ENCODE measurements around the gene NGEF. TPM values are rescaled to one million over a fixed set of nuclear protein-coding genes. Genes with fewer than 3 reads are reported as not detected.

NGEF gene
- total RNA-seq, 2 experiments from 2014 or later: 0.63 TPM; not detected in 1

DNA sequence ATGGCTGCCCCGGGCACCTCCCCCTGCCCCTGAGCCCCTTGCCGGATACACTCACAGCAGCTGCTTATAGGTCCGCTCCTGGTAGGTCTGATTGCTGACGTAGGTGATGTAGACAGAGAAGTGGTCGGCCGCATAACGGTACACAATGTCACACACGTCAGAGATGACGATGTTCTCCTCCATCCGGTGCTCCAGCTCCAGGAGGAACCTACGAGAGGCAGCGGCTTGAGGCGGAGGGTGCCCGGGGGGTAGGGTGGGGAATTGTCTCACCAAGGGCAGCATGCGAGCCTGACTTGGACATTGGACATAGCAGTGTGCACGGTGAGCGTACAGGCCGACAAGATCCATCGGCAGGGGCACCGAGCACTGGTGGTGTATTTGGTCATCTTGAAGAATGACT lies 120.2 kb downstream of the NGEF start:
- Mint-ChIP-seq H3K4me1 (ENCODE audit: low read depth) (peaks cover 6% of the 10 kb centered on the region), H3K4me3 (no peak overlapping the region), H3K27me3 (peaks cover 11% of the 10 kb centered on the region), H3K36me3 (ENCODE audit: low read depth) (no peaks in the 10 kb centered on the region), H3K27ac (no peak overlapping the region), H3K9me3 (no peaks in the 10 kb centered on the region)
- DNase-seq: no peak
- intact Hi-C loops (cut with micrococcal nuclease): no loop called here
- ChIA-PET CTCF (no interaction called here), POLR2A (interaction anchor here (0.6 kb wide), 1 partner anchor 397 kb away, joined by 3 read pairs; no protein-coding TSS in a partner anchor)
- no peak for TF ChIP-seq CTCF (IDR thresholded peaks at IDR 0.05)
- no peak for ATAC-seq

DNA sequence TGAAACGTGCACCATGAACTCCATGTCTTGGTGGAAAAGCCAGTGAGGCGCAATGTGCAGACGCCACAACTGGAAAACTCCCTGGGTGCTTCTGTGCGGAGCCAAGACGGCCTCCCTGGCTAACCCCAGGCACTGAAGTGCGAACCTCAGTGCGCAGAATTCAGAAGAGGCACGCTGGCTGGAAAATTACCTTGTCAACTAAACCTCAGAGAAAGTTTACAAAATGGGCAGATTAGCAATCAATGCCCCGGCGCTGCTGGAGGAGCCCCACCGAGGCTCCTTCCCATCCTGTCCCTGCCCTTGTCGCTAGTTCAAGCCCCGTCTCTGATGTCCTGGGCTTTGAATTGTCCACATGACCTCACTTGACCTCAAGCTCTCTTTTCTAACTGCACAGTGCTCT lies 120.8 kb downstream of the NGEF start:
- no peaks in the 10 kb centered on the region for H3K9me3 Mint-ChIP-seq
- H3K4me3 Mint-ChIP-seq: no peak overlapping the region
- H3K27ac Mint-ChIP-seq: no peak overlapping the region
- intact Hi-C loops (cut with micrococcal nuclease): no loop called here
- no peak for DNase-seq
- H3K27me3 Mint-ChIP-seq: peaks cover 11% of the 10 kb centered on the region
- peaks cover 4% of the 10 kb centered on the region for H3K4me1 Mint-ChIP-seq (ENCODE audit: low read depth)
- POLR2A ChIA-PET: no interaction called here
- CTCF ChIA-PET: no interaction called here
- no peak for ATAC-seq
- no peak for TF ChIP-seq CTCF (IDR thresholded peaks at IDR 0.05)
- no peaks in the 10 kb centered on the region for H3K36me3 Mint-ChIP-seq (ENCODE audit: low read depth)

DNA sequence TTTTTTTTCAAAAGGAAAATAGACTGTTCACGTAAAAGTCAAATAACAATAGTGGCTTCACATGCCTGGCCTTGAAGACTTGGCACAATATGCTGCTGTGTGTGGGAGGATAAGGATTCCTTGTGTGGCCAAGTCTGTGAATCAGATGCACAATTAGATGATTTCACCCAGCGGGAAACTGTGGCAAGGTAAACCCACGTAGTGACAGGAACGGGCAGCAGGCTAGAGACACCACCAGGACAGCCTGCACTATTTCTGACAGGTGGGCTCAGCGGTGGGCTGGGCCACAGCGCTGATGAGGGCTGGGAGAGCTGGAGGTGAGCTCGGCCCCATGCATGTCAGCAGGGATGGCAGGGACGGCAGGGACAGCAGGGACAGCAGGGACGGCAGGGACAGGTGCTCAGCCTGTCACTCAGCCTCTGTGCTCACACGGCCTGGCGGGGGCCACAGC lies 121.4 kb downstream of the NGEF start:
- no peak for TF ChIP-seq CTCF (IDR thresholded peaks at IDR 0.05)
- ChIA-PET CTCF (no interaction called here), POLR2A (no interaction called here)
- DNase-seq (no peak), ATAC-seq (no peak)
- peaks cover 11% of the 10 kb centered on the region for H3K27me3 Mint-ChIP-seq
- intact Hi-C loops (cut with micrococcal nuclease): no loop called here
- H3K27ac Mint-ChIP-seq: no peak overlapping the region
- H3K4me3 Mint-ChIP-seq: no peak overlapping the region
- H3K4me1 Mint-ChIP-seq (ENCODE audit: low read depth): peaks cover 3% of the 10 kb centered on the region
- H3K9me3 Mint-ChIP-seq: no peaks in the 10 kb centered on the region
- no peaks in the 10 kb centered on the region for H3K36me3 Mint-ChIP-seq (ENCODE audit: low read depth)

- TF ChIP-seq CTCF (IDR thresholded peaks at IDR 0.05): no peak
- Mint-ChIP-seq H3K4me3 (no peak overlapping the region), H3K27ac (no peak overlapping the region), H3K36me3 (ENCODE audit: low read depth) (no peaks in the 10 kb centered on the region), H3K27me3 (peaks cover 11% of the 10 kb centered on the region), H3K9me3 (no peaks in the 10 kb centered on the region), H3K4me1 (ENCODE audit: low read depth) (peaks cover under 1% of the 10 kb centered on the region)
- ATAC-seq: no peak
- ChIA-PET CTCF (interaction anchor here (1.0 kb wide), 1 partner anchor 162 kb away, joined by 3 read pairs; no protein-coding TSS in a partner anchor), POLR2A (no interaction called here)
- intact Hi-C loops (cut with micrococcal nuclease): no loop called here
- no peak for DNase-seq
Observed at GRCh38 chr2:232890896-232891601, 122.0 kb downstream of the NGEF start.

DNA sequence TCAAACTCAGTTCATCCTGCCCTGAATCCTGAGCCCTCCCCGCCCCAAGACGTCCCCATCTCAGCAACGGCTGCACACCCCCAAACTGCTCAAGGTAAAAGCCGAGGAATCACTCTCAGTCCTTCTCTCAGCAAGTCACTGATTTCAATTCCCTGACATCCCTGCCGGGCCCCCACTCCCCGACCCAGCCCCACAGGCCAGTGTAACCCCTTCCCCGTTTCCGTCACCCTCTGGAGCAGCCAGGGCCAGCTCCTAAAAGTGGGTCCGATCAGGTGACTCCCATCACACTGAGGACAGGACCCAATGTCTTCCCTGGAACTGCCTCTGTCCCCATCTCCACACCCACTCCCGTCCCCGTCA lies 122.5 kb downstream of the NGEF start:
- ATAC-seq: no peak

More for the DNA sequence above, 122.5 kb downstream of the NGEF start:
- ChIA-PET CTCF (interaction anchor here (1.0 kb wide), 1 partner anchor 163 kb away, joined by 3 read pairs; no protein-coding TSS in a partner anchor), POLR2A (no interaction called here)
- DNase-seq: no peak
- Mint-ChIP-seq H3K27ac (no peak overlapping the region), H3K4me3 (no peak overlapping the region), H3K27me3 (peaks cover 11% of the 10 kb centered on the region), H3K36me3 (ENCODE audit: low read depth) (no peaks in the 10 kb centered on the region), H3K9me3 (no peaks in the 10 kb centered on the region), H3K4me1 (ENCODE audit: low read depth) (no peaks in the 10 kb centered on the region)
- TF ChIP-seq CTCF (IDR thresholded peaks at IDR 0.05): no peak
- intact Hi-C loops (cut with micrococcal nuclease): no loop called here
